HepG2 (cell line): ENCODE data around the gene SND1. TPM values are rescaled to one million over a fixed set of nuclear protein-coding genes. Genes with fewer than 3 reads are reported as not detected.

Experiments used
- ATAC-seq: fragments of 200-7000 bp; cut with Tn5 transposase; 3 replicates; pipeline ENCODE4 v1.9.1; 2020; ENCODE audit warnings: mild to moderate bottlenecking, moderate library complexity
- BruUV-seq: library from RNA; stranded (reverse); fragments of 400-500 nt; replicated peaks from 2 replicates; lab custom pipeline; 2021; lab: Mats Ljungman, UMichigan
- CTCF ChIA-PET: fragments of 300-600 bp; formaldehyde crosslinking; extraction: SDS; loops from one replicate; lab custom pipeline; 2021; ENCODE audit warnings: low total read pairs, inconsistent platforms, low intra/inter-chr PET ratio; lab: Yijun Ruan, JAX
- POLR2A ChIA-PET: fragments of 350-600 bp; sonication (Branson Sonifier 250); formaldehyde crosslinking; loops from one replicate; lab custom pipeline; 2020; ENCODE audit warnings: antibody characterized with exemption, inconsistent platforms; lab: Yijun Ruan, JAX
- DNase-seq: peaks from one replicate; pipeline ENCODE4 v3.0.0-alpha.2; 2015; ENCODE audit warnings: low spot score
- FAIRE-seq: peaks from 3 replicates; lab custom pipeline; 2011; peaks lifted over from hg19 to GRCh38; lab: Jason Lieb, UNC
- H2AFZ ChIP-seq: one replicate; pipeline ENCODE4 v1.6.1; 2011; ENCODE audit warnings: low read length, inconsistent platforms
- H3K27ac ChIP-seq: fragments of 300-600 bp; 3 replicates; pipeline ENCODE4 v1.8.0; 2011; ENCODE audit warnings: mixed run types, mild to moderate bottlenecking, mixed read lengths, low read length, inconsistent platforms; ENCODE audit not compliant: insufficient read depth; ENCODE audit errors: extremely low read length
- H3K27me3 ChIP-seq, 2 experiments: fragments of 200-600 bp in 1 of 2; 2 replicates in 1 of 2; 3 replicates in 1 of 2; pipeline versions ENCODE4 v1.6.0 to v1.8.0; 2011; ENCODE audit warnings: low read length in 2 of 2, mild to moderate bottlenecking in 2 of 2, moderate library complexity in 2 of 2, inconsistent platforms in 1 of 2; ENCODE audit not compliant: insufficient read depth in 2 of 2, control insufficient read depth in 1 of 2
- H3K36me3 ChIP-seq, 2 experiments: fragments of 200-600 bp in 1 of 2; replicated peaks in 1 of 2; 2 replicates in 1 of 2; 3 replicates in 1 of 2; pipeline versions ENCODE4 v1.5.1 to v1.8.0; 2011; ENCODE audit warnings: low read length in 2 of 2, inconsistent platforms in 1 of 2; ENCODE audit not compliant: insufficient read depth in 2 of 2, control insufficient read depth in 1 of 2
- H3K4me1 ChIP-seq: 2 replicates; pipeline ENCODE4 v1.5.1; 2012; ENCODE audit warnings: low read length, inconsistent platforms; ENCODE audit not compliant: insufficient read depth
- H3K4me2 ChIP-seq: 2 replicates; pipeline ENCODE4 v1.6.0; 2011; ENCODE audit warnings: low read depth, low read length, inconsistent platforms
- H3K4me3 ChIP-seq, 3 experiments: fragments of 200-600 bp in 1 of 3; sonication (generic), shearing (Covaris generic) in 1 of 3; replicated peaks in 1 of 3; 2 replicates each; pipeline ENCODE4 v1.5.1; 2011 to 2016; ENCODE audit warnings: low read length in 3 of 3, inconsistent platforms in 2 of 3, low read depth in 2 of 3, mild to moderate bottlenecking in 2 of 3, control low read depth in 1 of 3, mixed read lengths in 1 of 3; ENCODE audit not compliant: insufficient read depth in 1 of 3
- H3K79me2 ChIP-seq: one replicate; pipeline ENCODE4 v1.6.1; 2011; ENCODE audit warnings: low read length, inconsistent platforms; ENCODE audit not compliant: insufficient read depth
- H3K9ac ChIP-seq: 2 replicates; pipeline ENCODE4 v1.6.0; 2011; ENCODE audit warnings: mild to moderate bottlenecking, low read depth, low read length, inconsistent platforms; ENCODE audit not compliant: insufficient read depth
- H3K9me3 ChIP-seq: 2 replicates; pipeline ENCODE4 v1.5.1; 2012; ENCODE audit warnings: mild to moderate bottlenecking, low read length
- H4K20me1 ChIP-seq: 2 replicates; pipeline ENCODE4 v1.6.0; 2011; ENCODE audit warnings: inconsistent platforms, mild to moderate bottlenecking, low read length, moderate library complexity; ENCODE audit not compliant: insufficient read depth
- ARNT2 ChIP-seq: sonication (generic); formaldehyde crosslinking; IDR thresholded peaks from 2 replicates; pipeline ENCODE4 v1.8.0; 2022; ENCODE audit warnings: mild to moderate bottlenecking, low read depth, missing genetic modification reagents, moderate library complexity
- CBX2 ChIP-seq, 2 experiments: fragments of 200-600 bp in 1 of 2; sonication (generic); formaldehyde crosslinking in 1 of 2; IDR thresholded peaks; 2 replicates each; pipeline versions ENCODE4 v1.7.0 to v1.8.1; 2018 to 2022; ENCODE audit warnings: low read depth in 2 of 2, low read length in 1 of 2, mild to moderate bottlenecking in 1 of 2, missing genetic modification reagents in 1 of 2
- CREB1 ChIP-seq, 2 experiments: fragments of 450-650 bp in 1 of 2; IDR thresholded peaks; 2 replicates each; pipeline ENCODE4 v1.6.1; 2016 to 2017; ENCODE audit warnings: control low read depth in 1 of 2, mild to moderate bottlenecking in 1 of 2, missing compliant biosample characterization in 1 of 2, missing genetic modification characterization in 1 of 2
- PHF21A ChIP-seq: sonication (generic); formaldehyde crosslinking; IDR thresholded peaks from 2 replicates; pipeline ENCODE4 v1.5.0; 2020; ENCODE audit warnings: mild to moderate bottlenecking, missing genetic modification reagents
- SMYD3 ChIP-seq: sonication (generic); formaldehyde crosslinking; IDR thresholded peaks from 2 replicates; pipeline ENCODE4 v1.8.1; 2023; ENCODE audit warnings: mild to moderate bottlenecking, missing genetic modification reagents
- STAG1 ChIP-seq: sonication (generic); formaldehyde crosslinking; IDR thresholded peaks from 2 replicates; pipeline ENCODE4 v1.4.0; 2020; ENCODE audit warnings: missing genetic modification reagents
- TEAD2 ChIP-seq: sonication (generic); formaldehyde crosslinking; IDR thresholded peaks from 2 replicates; pipeline ENCODE4 v1.9.0; 2021; ENCODE audit warnings: missing genetic modification reagents
- TOPORS ChIP-seq: sonication (generic); formaldehyde crosslinking; IDR thresholded peaks from 2 replicates; pipeline ENCODE4 v1.8.0; 2023; ENCODE audit warnings: mild to moderate bottlenecking, missing genetic modification reagents
- ZNF260 ChIP-seq: sonication (generic); formaldehyde crosslinking; IDR thresholded peaks from 2 replicates; pipeline ENCODE4 v1.4.0; 2020; ENCODE audit warnings: missing genetic modification reagents, low read depth, mild to moderate bottlenecking, borderline replicate concordance
- ZNF329 ChIP-seq: sonication (generic); formaldehyde crosslinking; IDR thresholded peaks from 2 replicates; pipeline ENCODE4 v1.9.0; 2021; ENCODE audit warnings: low read depth, mild to moderate bottlenecking, missing genetic modification reagents
- WGBS: methylation state at CpG from one replicate; pipeline ENCODE4 v1.1.6; 2017; ENCODE audit warnings: low lambda C conversion rate; 5-methylcytosine and 5-hydroxymethylcytosine counted together
- in situ Hi-C: cut with HindIII; loops from 2 replicates; pipeline ENCODE4 v1.10.0; 2017; ENCODE audit warnings: low pct_unique_long_range_greater_than_20kb; ENCODE audit not compliant: extremely low pct_ligation_motif_present
- intact Hi-C: fragments of 100-400 bp; cut with micrococcal nuclease; formaldehyde crosslinking; loops from one replicate; pipeline ENCODE4 v1.10.0; 2022; ENCODE audit not compliant: unreplicated experiment
- polyA plus RNA-seq, 8 experiments: library from polyadenylated mRNA; depleted of rRNA in 3 of 8; stranded (reverse) in 7 of 8; unstranded in 1 of 8; fragments of >200 nt; fragmentation: Illumina TruSeq in 4 of 8; extraction: Trizol in 4 of 8; gene quantifications; 2 replicates each; pipeline versions ENCODE4 v1.2.1 to v1.2.3, GENCODE V29; 2011 to 2016; ENCODE audit warnings: low read depth in 4 of 8, missing spikeins in 1 of 8, mixed read lengths in 1 of 8; ENCODE audit not compliant: insufficient read depth in 1 of 8
- total RNA-seq, 5 experiments: library from RNA; depleted of rRNA; stranded (reverse); fragments of >200 nt; fragmentation: Illumina TruSeq; extraction: Trizol; gene quantifications; 2 replicates each; pipeline ENCODE4 v1.2.3, GENCODE V29; 2016; ENCODE audit warnings: low read depth in 1 of 5
- TF ChIP-seq, protein P1 (sequence below): sonication (generic); formaldehyde crosslinking; IDR thresholded peaks from 2 replicates; pipeline ENCODE4 v1.5.0; 2020; ENCODE audit warnings: mild to moderate bottlenecking, missing genetic modification reagents, moderate library complexity

Gene SND1
- total and polyA plus RNA-seq, 2 of the 13 experiments (the other 11 are each of a cell fraction or from before 2014, with no cell fraction given), result 110 to 182 TPM

DNA sequence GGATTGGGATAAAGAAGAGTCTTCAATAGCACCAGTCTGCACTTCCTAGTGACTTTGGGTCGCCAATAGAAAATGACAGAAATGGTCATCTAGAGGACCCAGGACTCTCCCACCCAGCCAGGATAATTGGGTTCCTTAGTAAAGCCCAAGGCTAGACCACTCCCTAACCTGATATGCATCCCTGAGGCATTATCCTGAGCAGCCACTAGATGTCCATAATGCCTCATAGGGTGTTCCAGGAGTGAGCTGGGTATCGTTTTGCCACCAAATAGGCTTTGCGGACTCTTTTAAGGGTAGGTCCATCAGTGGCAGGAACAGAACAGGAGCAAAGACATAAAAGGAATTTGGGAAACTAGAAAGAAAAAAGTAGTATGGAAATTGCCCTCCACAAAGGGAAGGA lies 383.7 kb downstream of the SND1 start:
- peak; percentile 21 for DNase-seq
- 88% methylated on average over 3 of the region's 3 CpGs for WGBS
- no peaks in the 10 kb centered on the region for H3K79me2 ChIP-seq
- no peak overlapping the region for H3K4me2 ChIP-seq
- no peak overlapping the region for H3K27ac ChIP-seq
- H3K9ac ChIP-seq, result no peak overlapping the region
- ChIA-PET CTCF (no interaction called here), POLR2A (no interaction called here)
- intact Hi-C loops (loop anchor here (5.0 kb wide), 1 partner anchor 172 kb away; no protein-coding TSS in a partner anchor), in situ Hi-C loops (no loop called here)
- TF ChIP-seq TEAD2 (CRISPR knock-in tag) (no peak), STAG1 (CRISPR knock-in tag) (peak; percentile 34)
- TF ChIP-seq, protein P1, sequence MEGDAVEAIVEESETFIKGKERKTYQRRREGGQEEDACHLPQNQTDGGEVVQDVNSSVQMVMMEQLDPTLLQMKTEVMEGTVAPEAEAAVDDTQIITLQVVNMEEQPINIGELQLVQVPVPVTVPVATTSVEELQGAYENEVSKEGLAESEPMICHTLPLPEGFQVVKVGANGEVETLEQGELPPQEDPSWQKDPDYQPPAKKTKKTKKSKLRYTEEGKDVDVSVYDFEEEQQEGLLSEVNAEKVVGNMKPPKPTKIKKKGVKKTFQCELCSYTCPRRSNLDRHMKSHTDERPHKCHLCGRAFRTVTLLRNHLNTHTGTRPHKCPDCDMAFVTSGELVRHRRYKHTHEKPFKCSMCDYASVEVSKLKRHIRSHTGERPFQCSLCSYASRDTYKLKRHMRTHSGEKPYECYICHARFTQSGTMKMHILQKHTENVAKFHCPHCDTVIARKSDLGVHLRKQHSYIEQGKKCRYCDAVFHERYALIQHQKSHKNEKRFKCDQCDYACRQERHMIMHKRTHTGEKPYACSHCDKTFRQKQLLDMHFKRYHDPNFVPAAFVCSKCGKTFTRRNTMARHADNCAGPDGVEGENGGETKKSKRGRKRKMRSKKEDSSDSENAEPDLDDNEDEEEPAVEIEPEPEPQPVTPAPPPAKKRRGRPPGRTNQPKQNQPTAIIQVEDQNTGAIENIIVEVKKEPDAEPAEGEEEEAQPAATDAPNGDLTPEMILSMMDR (CRISPR knock-in tag), result peak; percentile 47
- no peaks in the 10 kb centered on the region for H3K9me3 ChIP-seq
- no peak overlapping the region for H2AFZ ChIP-seq
- no peak overlapping the region for H3K4me3 ChIP-seq
- no TSS peak for BruUV-seq
- no peak for FAIRE-seq
- peak; percentile 78 for ATAC-seq
- peaks cover 0 to 15% of the 10 kb centered on the region in 2 experiments; a peak in 1 of 5 replicates for H3K36me3 ChIP-seq
- no peaks in the 10 kb centered on the region for H3K27me3 ChIP-seq
- H3K4me1 ChIP-seq, result no peaks in the 10 kb centered on the region
- no peaks in the 10 kb centered on the region; the same call in 1 of the 2 replicates for H4K20me1 ChIP-seq

DNA sequence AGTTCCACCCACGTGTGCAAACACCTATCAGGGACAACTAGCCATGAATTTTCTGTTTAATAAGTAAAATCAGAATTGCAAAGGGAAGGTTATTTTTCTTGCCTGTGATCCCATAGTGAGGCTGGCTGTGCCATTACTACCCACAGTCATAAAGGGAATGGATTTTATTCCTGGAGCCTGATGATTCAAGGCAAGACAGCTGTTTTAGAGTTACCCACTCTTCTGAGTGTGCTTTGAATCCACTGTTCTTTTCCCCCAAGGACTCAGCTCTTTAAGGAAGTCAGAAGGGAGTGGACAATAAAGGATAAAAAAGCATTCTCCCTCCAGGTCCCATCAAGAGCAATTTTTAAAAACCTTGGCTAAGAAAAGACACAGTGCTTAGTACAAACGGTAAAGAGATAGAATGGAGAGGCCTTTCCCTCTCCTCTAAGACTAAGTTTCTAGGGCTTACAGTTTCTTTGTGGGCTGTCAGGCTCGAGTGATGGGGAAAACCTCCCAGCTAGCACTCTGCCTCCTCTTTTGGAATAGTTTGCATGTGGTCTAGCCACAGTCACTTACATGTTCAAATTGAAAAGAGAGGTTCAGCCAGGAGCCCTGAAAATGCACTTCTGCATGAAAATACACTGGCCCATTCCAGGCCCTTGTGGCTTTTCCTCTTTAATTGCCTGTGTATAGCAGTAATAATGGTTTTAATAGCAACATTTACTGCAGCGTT lies 384.4 kb downstream of the SND1 start:
- FAIRE-seq, result no peak
- intact Hi-C loops, result loop anchor here (5.0 kb wide), 1 partner anchor 171 kb away; no protein-coding TSS in a partner anchor
- CTCF ChIA-PET, result no interaction called here

More for the DNA sequence above, 384.4 kb downstream of the SND1 start:
- Histone ChIP-seq H3K79me2 (no peaks in the 10 kb centered on the region), H3K4me1 (no peaks in the 10 kb centered on the region), H3K4me2 (no peak overlapping the region), H3K27ac (no peak overlapping the region), H3K9me3 (no peaks in the 10 kb centered on the region), H4K20me1 (no peaks in the 10 kb centered on the region; the same call in 1 of the 2 replicates), H2AFZ (no peak overlapping the region), H3K4me3 (no peak overlapping the region), H3K27me3 (no peaks in the 10 kb centered on the region), H3K36me3 (peaks cover 2 to 17% of the 10 kb centered on the region in 2 experiments; a peak in 2 of 5 replicates), H3K9ac (no peak overlapping the region)
- WGBS, result 96% methylated on average over 4 of the region's 4 CpGs
- no TSS peak for BruUV-seq
- ATAC-seq (no peak), DNase-seq (no peak)
- no peak for TF ChIP-seq CBX2 (IDR thresholded peaks at IDR 0.05; ENCODE audit: low read depth, low read length)
- no peak for TF ChIP-seq CBX2 (CRISPR knock-in tag; IDR thresholded peaks at IDR 0.05; ENCODE audit: low read depth)
- TF ChIP-seq ZNF260 (CRISPR knock-in tag), result no peak
- TF ChIP-seq ARNT2 (CRISPR knock-in tag), result no peak
- no peak for TF ChIP-seq SMYD3 (CRISPR knock-in tag)
- no peak for TF ChIP-seq ZNF329 (CRISPR knock-in tag)
- TF ChIP-seq PHF21A (CRISPR knock-in tag), result no peak
- no peak for TF ChIP-seq CREB1 (IDR thresholded peaks at IDR 0.05)
- TF ChIP-seq CREB1 (CRISPR knock-in tag; IDR thresholded peaks at IDR 0.05), result no peak
- TF ChIP-seq TOPORS (CRISPR knock-in tag), result no peak
- POLR2A ChIA-PET, result no interaction called here
- in situ Hi-C loops, result no loop called here
